D721Med (cell line): Measurements from ENCODE around the gene RTF1.

ENCODE experiments used
- DNase-seq: peaks from one replicate; pipeline ENCODE4 v3.0.0; 2011; ENCODE audit warnings: low spot score; ENCODE audit not compliant: insufficient read length
- FAIRE-seq: peaks from 2 replicates; lab custom pipeline; 2011; peaks lifted over from hg19 to GRCh38; lab: Jason Lieb, UNC
- TF ChIP-seq, protein P1 (sequence below): IDR thresholded peaks from 2 replicates; pipeline ENCODE4 v1.5.1; 2012; ENCODE audit warnings: mild to moderate bottlenecking, control low read depth; ENCODE audit not compliant: insufficient read depth; ENCODE audit errors: missing control alignments

The RTF1 gene

DNA sequence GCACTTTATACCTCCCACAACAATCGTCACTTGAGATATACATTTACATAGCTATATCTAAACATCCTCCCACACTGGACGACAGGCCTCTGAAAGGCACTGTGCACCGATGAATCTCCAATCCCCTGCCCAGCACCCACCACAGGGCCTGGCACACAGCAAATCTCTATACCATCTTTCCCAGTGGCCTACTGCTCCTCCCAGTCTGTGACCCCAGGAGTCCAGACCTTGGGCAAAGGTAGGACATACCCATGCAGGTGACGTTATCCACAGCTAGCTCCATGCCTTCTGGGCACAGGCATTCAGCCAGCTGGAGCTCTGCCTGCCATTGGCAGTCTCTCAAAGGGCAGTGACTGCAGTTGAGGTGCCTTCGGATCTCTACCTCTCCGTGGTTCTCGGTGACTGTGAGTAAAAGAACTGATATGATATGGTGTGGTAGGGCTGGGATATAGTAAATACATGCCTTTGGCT is 91.0 kb downstream of the RTF1 start:
- TF ChIP-seq, protein P1, sequence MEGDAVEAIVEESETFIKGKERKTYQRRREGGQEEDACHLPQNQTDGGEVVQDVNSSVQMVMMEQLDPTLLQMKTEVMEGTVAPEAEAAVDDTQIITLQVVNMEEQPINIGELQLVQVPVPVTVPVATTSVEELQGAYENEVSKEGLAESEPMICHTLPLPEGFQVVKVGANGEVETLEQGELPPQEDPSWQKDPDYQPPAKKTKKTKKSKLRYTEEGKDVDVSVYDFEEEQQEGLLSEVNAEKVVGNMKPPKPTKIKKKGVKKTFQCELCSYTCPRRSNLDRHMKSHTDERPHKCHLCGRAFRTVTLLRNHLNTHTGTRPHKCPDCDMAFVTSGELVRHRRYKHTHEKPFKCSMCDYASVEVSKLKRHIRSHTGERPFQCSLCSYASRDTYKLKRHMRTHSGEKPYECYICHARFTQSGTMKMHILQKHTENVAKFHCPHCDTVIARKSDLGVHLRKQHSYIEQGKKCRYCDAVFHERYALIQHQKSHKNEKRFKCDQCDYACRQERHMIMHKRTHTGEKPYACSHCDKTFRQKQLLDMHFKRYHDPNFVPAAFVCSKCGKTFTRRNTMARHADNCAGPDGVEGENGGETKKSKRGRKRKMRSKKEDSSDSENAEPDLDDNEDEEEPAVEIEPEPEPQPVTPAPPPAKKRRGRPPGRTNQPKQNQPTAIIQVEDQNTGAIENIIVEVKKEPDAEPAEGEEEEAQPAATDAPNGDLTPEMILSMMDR: no peak
- DNase-seq (no peak), FAIRE-seq (no peak)

- DNase-seq (no peak), FAIRE-seq (no peak)
- TF ChIP-seq, protein P1: no peak
Measured at GRCh38 chr15:41510728-41511127, 93.8 kb downstream of the RTF1 start.

DNA sequence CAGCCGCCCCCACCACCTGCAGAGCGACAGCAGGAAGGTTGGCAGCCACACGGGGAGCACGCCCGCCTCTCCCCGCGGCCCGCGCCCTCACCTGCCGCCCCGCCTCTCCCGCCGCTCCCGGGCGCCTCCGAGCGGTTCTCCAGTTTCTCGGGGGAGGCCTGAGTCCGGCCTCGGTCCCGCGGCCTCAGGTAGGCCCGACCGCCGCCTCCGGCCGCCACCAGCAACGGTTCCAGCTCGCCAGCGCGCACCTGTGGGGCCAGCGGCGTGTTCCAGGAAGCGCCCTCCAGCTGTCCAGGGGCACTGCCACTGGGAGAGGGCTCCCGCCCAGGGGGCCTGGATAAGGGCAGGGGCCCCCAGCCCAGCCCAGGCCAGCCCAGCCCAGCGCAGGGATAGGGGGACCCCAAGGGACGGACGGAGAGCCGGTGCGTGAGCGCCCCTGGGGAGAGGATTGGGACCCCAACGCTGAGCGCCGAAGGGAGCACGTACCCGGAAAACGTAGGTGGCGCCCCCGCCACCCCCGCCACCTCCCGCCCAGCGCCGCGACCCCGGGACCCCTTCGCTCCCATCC is 94.5 kb downstream of the RTF1 start:
- DNase-seq (no peak), FAIRE-seq (no peak)
- TF ChIP-seq, protein P1: no peak

DNA sequence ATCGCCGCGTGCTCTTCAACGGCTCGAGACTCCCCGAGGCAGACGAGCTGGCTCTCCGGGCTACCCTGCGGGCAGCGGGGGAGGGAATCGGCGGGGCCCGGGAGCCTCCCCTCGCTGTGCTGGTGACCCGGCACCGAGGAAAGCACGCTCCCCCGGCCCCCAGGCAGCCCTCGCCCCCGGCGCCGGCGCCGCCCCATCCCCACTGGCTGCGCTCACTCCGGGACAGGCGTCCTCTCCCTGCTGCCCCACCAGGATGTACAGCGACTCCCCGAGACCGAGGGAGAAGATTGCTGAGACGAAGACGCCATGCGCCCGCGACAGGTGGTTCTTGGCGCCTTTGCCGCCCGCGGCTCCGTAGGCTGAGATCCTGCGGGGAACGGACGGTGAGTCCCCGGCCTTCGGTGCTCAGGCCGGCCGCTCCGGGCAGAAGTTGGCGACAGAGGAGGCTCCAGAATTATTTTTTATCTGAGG is 95.0 kb downstream of the RTF1 start:
- FAIRE-seq (no peak), DNase-seq (no peak)
- TF ChIP-seq, protein P1: no peak

DNA sequence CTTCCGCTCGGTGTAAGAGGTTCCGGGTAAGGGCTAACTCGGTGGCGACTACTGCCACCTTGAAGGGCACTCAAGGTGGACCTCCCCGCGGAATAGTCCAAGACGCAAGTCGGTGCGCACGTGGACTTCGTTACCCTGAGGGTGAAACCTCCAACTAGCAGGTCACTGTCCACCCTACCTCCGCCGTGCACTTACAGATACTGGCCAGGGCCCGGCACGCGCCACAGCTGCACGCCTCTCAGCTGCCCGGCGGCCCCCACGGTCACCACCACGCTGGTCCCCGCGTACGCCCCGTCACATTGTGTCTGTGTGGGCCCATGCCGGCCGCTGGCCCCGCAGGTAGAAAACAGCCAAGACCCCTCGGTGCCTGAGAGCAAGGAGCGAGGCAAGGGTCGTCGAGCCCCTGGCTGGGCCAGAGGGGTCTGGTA is 95.6 kb downstream of the RTF1 start:
- no peak for DNase-seq
- TF ChIP-seq, protein P1: no peak
- no peak for FAIRE-seq

DNA sequence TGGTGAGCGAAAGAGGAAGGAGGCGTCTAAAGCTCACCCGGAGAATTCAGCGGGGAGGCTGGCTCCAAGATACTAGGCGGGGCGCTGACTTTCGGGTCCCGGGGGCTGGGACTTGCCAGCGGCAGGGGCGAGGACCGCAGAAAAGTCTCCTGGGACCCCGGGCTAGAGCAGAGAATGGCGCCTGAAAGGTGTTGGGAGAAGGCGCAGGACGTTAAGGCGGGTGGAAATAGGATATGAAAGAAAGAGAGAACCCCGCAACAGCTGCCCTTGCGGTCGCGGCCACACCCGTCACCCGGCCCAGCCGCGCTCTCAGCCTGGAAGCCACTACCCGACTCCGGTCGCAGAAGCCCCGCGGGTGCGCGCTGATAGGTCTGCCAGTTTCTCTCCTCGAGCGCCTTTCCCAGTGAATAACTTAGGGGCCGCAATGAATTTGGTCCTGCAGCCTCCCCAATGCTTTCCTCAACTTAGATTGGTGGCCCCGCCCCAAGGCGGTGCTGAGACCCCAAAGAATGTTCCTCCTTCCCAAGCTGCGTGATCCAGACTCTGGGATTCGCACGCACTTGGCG is 96.1 kb downstream of the RTF1 start:
- DNase-seq (peak; percentile 49), FAIRE-seq (no peak)
- TF ChIP-seq, protein P1: no peak
